ENCODE results near the gene MRM2.

Gene MRM2

DNA sequence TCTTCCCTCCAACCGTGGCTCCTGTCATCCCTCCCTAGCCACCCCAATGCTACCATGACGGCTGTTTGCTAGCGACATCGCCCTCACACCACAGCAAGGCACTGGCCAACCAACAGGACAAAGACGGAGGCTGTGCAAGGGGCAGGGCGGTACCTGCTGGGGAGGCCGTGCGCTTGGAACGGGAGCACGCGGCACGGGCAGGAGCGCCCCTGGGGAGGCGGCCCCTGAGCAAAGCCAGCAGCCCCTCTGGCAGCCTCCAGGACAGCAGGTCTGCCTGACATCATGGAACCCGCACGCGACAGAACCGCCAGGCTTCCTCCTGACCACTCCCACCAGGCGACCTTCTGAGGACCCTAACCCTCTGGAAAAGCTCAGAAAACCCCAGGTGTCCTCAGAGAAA, 22.0 kb downstream of the MRM2 start:
- ChIA-PET CTCF (no interaction called here), POLR2A (no interaction called here)
- TF ChIP-seq, protein P1, sequence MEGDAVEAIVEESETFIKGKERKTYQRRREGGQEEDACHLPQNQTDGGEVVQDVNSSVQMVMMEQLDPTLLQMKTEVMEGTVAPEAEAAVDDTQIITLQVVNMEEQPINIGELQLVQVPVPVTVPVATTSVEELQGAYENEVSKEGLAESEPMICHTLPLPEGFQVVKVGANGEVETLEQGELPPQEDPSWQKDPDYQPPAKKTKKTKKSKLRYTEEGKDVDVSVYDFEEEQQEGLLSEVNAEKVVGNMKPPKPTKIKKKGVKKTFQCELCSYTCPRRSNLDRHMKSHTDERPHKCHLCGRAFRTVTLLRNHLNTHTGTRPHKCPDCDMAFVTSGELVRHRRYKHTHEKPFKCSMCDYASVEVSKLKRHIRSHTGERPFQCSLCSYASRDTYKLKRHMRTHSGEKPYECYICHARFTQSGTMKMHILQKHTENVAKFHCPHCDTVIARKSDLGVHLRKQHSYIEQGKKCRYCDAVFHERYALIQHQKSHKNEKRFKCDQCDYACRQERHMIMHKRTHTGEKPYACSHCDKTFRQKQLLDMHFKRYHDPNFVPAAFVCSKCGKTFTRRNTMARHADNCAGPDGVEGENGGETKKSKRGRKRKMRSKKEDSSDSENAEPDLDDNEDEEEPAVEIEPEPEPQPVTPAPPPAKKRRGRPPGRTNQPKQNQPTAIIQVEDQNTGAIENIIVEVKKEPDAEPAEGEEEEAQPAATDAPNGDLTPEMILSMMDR (IDR thresholded peaks at IDR 0.05; ENCODE audit: insufficient read depth, low read length, missing control alignments): no peak
- no peak for DNase-seq (ENCODE audit: low read depth, low spot score)
- H3K4me3 ChIP-seq (ENCODE audit: low read depth, low read length): no peak overlapping the region

DNA sequence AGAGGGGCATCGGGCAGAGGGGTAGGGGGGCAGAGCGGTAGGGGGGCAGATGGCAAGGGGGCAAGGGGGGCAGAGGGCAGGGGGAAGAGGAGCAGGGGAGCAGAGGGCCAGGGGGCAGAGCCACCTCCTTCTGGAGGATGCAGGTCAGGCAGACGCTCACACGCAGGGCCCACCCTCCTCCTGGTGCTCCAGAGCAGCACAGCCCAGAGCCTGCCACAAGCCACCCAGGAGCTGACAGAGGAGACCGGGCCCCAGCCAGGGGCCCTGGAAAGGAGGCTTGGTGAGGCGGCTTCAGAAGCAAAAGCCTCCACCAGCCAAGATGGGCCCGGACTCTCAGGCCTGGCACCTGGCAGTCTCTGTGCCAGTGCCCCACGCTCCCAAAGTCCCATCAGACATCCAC, 22.4 kb downstream of the MRM2 start:
- H3K4me3 ChIP-seq (ENCODE audit: low read depth, low read length): no peak overlapping the region
- POLR2A ChIA-PET: no interaction called here
- CTCF ChIA-PET: no interaction called here
- DNase-seq (ENCODE audit: low read depth, low spot score): no peak
- TF ChIP-seq, protein P1 (IDR thresholded peaks at IDR 0.05; ENCODE audit: insufficient read depth, low read length, missing control alignments): no peak

DNA sequence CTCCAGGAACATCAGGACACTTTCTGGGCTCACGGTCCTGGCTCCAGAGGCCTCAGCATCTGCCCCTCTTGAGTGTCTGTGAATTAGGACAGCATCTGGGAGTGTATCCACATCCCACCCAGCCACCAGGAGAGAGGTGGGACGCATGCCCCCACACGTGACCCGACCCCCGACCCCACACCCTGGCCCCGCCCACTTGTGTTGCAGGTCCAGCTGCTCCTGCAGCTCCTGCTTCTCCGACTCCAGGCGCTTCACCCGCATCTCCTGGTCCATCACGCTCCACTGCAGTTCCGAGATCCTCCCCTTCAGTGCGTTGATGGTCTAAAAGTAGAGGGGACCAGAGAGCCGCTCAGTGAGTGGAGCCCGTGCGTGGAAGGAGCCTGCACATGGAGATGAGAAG, 22.9 kb downstream of the MRM2 start:
- POLR2A ChIA-PET: no interaction called here

DNA sequence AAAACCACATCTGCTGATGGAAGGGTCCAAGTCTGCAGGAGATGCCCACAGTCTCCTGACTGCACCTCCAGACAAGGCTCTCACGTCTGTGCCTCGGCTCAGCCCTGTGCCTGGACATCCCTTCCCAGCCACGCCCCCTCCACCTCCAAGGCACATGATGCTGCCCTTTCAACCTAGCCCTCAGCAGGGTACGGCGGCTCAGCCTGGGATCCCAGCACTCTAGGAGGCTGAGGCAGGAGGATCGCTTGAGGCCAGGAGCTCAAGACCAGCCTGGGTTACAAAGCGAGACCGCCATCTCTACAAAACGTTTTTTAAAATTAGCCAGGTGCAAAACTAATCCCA, 23.6 kb downstream of the MRM2 start:
- H3K4me3 ChIP-seq (ENCODE audit: low read depth, low read length): no peak overlapping the region
- TF ChIP-seq, protein P1 (IDR thresholded peaks at IDR 0.05; ENCODE audit: insufficient read depth, low read length, missing control alignments): no peak
- POLR2A ChIA-PET: no interaction called here
- no peak for DNase-seq (ENCODE audit: low read depth, low spot score)
- CTCF ChIA-PET: interaction anchor here (1.0 kb wide), 2 partner anchors 13 to 130 kb away, joined by 3 read pairs; no protein-coding TSS in a partner anchor

More for the DNA sequence above, 22.9 kb downstream of the MRM2 start:
- no peak for DNase-seq (ENCODE audit: low read depth, low spot score)
- no peak overlapping the region for H3K4me3 ChIP-seq (ENCODE audit: low read depth, low read length)
- CTCF ChIA-PET: interaction anchor here (1.0 kb wide), 1 partner anchor 12 kb away, joined by 3 read pairs; no protein-coding TSS in a partner anchor
- TF ChIP-seq, protein P1 (IDR thresholded peaks at IDR 0.05; ENCODE audit: insufficient read depth, low read length, missing control alignments): no peak

DNA sequence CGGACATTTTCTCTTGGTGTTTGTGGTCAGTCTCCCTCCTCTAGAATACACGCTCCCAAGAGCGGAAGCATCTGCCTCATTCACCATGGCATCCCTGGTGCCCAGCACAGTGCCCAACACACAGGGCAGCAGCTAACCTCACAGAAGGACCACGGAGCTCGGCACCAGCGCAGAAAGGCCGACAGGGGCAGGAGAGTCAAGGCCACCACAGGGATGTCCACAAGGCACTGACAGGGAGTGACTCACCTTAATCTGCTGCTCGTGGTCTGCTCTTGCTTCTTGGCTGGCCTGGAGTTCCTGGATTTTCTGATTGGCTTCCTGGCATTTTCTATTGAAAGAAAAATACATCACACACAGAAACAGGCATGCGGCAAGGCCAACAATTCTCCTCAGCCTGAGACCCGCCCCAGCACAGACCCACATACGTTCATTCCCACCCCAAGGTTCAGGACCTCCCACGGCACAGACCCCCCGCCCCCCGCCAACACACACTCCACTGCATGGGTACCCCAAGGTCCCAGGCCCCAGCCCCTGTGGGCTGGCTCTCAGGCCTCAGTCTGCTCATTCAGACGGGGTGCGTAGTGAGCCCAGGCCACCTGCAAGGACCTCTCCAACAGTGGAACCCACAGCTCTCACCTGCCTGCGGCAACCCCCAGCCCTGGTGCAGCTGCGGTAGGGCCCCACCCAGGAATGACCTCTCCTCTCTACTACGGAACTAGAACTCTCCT, 24.1 kb downstream of the MRM2 start:
- TF ChIP-seq, protein P1 (IDR thresholded peaks at IDR 0.05; ENCODE audit: insufficient read depth, low read length, missing control alignments): no peak

DNA sequence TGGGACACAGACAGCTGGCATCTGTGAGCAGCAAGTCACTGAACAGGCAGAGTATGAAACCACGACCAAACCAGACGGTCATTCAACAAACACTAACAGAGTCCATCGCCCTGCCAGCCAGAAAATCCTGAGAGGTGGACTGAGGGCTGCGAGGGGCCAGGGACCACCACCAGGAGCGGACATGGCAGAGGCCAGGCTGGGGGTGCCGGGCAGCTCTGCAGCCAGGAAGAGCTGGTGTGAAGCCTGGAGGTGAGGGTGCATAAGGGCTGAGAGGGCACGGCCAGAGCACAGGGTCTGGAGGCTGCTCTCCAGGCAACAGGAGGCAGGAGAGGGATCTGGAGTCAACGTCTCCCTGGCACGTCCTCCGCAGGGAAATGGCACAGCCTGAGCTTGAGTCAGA, 24.8 kb downstream of the MRM2 start:
- no peak for DNase-seq (ENCODE audit: low read depth, low spot score)
- ChIA-PET POLR2A (no interaction called here), CTCF (interaction anchor here (0.8 to 2.6 kb wide), 2 partner anchors 9 to 131 kb away, joined by 3 to 8 read pairs; no protein-coding TSS in a partner anchor)
- TF ChIP-seq, protein P1 (IDR thresholded peaks at IDR 0.05; ENCODE audit: insufficient read depth, low read length, missing control alignments): no peak
- no peak overlapping the region for H3K4me3 ChIP-seq (ENCODE audit: low read depth, low read length)

More for the DNA sequence above, 24.1 kb downstream of the MRM2 start:
- H3K4me3 ChIP-seq (ENCODE audit: low read depth, low read length): no peak overlapping the region
- ChIA-PET POLR2A (no interaction called here), CTCF (interaction anchor here (1.0 kb wide), 2 partner anchors 14 to 130 kb away, joined by 3 read pairs; no protein-coding TSS in a partner anchor)
- no peak for DNase-seq (ENCODE audit: low read depth, low spot score)
